Smooth muscle cell (in vitro differentiated cells): ENCODE results near the gene TEX28. TPM values are rescaled to one million over a fixed set of nuclear protein-coding genes. Genes with fewer than 3 reads are reported as not detected.

Experiments used
- DNase-seq: peaks from one replicate; lab custom pipeline; 2025; ENCODE audit not compliant: unreplicated experiment; lab: John Stamatoyannopoulos, UW
- H2AFZ ChIP-seq: fragments of 200-600 bp; sonication (generic); 2 replicates; pipeline ENCODE4 v1.6.0; 2016; ENCODE audit warnings: antibody characterized with exemption, low read depth, mild to moderate bottlenecking
- H3F3A ChIP-seq: fragments of 200-600 bp; sonication (generic); 2 replicates; pipeline ENCODE4 v1.6.0; 2017; ENCODE audit warnings: antibody characterized with exemption, low read depth
- H3K27ac ChIP-seq: fragments of 200-600 bp; sonication (generic); 2 replicates; pipeline ENCODE4 v1.5.1; 2016; ENCODE audit warnings: low read depth, mild to moderate bottlenecking
- H3K27me3 ChIP-seq: fragments of 200-600 bp; sonication (generic); 2 replicates; pipeline ENCODE4 v1.6.1; 2016; ENCODE audit warnings: low read depth, mild to moderate bottlenecking
- H3K36me3 ChIP-seq: fragments of 200-600 bp; sonication (generic); 2 replicates; pipeline ENCODE4 v1.5.1; 2016; ENCODE audit warnings: low read depth
- H3K4me1 ChIP-seq: fragments of 200-600 bp; sonication (generic); 2 replicates; pipeline ENCODE4 v1.5.1; 2016; ENCODE audit warnings: low read depth
- H3K4me2 ChIP-seq: fragments of 200-600 bp; sonication (generic); 2 replicates; pipeline ENCODE4 v1.6.0; 2016; ENCODE audit warnings: mild to moderate bottlenecking
- H3K4me3 ChIP-seq: fragments of 200-600 bp; sonication (generic); 2 replicates; pipeline ENCODE4 v1.5.1; 2016; ENCODE audit warnings: mild to moderate bottlenecking
- H3K79me2 ChIP-seq: fragments of 200-600 bp; sonication (generic); 2 replicates; pipeline ENCODE4 v1.6.0; 2016; ENCODE audit warnings: low read depth, mild to moderate bottlenecking
- H3K9ac ChIP-seq: fragments of 200-600 bp; sonication (generic); 2 replicates; pipeline ENCODE4 v1.6.0; 2016; ENCODE audit warnings: low read depth
- H3K9me3 ChIP-seq: fragments of 200-600 bp; sonication (generic); replicated peaks from 2 replicates; pipeline ENCODE4 v1.5.1; 2016; ENCODE audit warnings: low read depth
- H4K20me1 ChIP-seq: fragments of 200-600 bp; sonication (generic); 2 replicates; pipeline ENCODE4 v1.6.0; 2016; ENCODE audit warnings: low read depth
- CTCF ChIP-seq: fragments of 200-600 bp; sonication (generic); IDR thresholded peaks from 2 replicates; pipeline ENCODE4 v1.5.1; 2017; ENCODE audit warnings: borderline replicate concordance, mild to moderate bottlenecking, antibody characterized with exemption; ENCODE audit not compliant: insufficient read depth, poor library complexity, severe bottlenecking
- WGBS: methylation state at CpG from one replicate; pipeline ENCODE4 v1.1.7; 2016; ENCODE audit warnings: low lambda C conversion rate; 5-methylcytosine and 5-hydroxymethylcytosine counted together
- polyA plus RNA-seq: library from polyadenylated mRNA; unstranded; fragments of >200 nt; fragmentation: Nextera tagmentation; extraction: Ambion mirVana; gene quantifications from 2 replicates; pipeline ENCODE4 v1.2.1, GENCODE V29; 2016
- total RNA-seq: library from RNA; depleted of rRNA; stranded (reverse); fragments of >200 nt; gene quantifications from 2 replicates; pipeline ENCODE4 v1.2.3, GENCODE V29; 2014

TEX28 gene
- total and polyA plus RNA-seq, 2 experiments from 2014 or later: not detected

DNA sequence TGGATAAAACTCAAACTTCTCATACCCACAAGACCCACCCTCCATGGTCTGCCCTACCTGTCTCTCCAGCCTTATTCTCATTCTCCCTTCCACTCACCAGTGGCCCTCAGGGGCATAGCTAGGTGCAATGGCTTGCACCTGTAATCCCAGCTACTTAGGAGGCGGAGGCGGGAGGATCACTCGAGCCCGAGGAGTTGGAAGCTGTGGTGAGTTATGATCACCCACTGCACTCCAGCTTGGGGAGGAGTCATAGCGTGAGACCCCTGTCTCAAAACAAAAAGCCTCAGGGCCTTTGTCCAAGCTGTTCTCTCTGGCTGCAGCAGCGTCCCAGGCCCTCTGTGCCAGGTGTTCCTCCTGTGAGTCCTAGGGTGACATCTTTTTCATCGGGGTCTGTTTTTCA, 17.2 kb upstream of the TEX28 start:
- Histone ChIP-seq H3F3A (no peaks in the 10 kb centered on the region), H3K36me3 (no peaks in the 10 kb centered on the region), H4K20me1 (no peaks in the 10 kb centered on the region), H3K4me3 (no peak overlapping the region), H3K4me2 (no peak overlapping the region), H3K27me3 (no peaks in the 10 kb centered on the region), H2AFZ (no peak overlapping the region), H3K9me3 (no peaks in the 10 kb centered on the region), H3K27ac (no peak overlapping the region), H3K79me2 (no peaks in the 10 kb centered on the region), H3K9ac (no peak overlapping the region), H3K4me1 (no peaks in the 10 kb centered on the region)
- no peak for TF ChIP-seq CTCF
- no peak for DNase-seq
- 84% methylated on average over 7 of the region's 7 CpGs for WGBS

- H3K4me3 ChIP-seq: no peak overlapping the region
- H3K9me3 ChIP-seq: no peaks in the 10 kb centered on the region
- no peaks in the 10 kb centered on the region for H3K4me1 ChIP-seq
- DNase-seq: no peak
- no peak for TF ChIP-seq CTCF
- no peak overlapping the region for H2AFZ ChIP-seq
- WGBS: 80% methylated on average over 19 of the region's 19 CpGs
- no peak overlapping the region for H3K27ac ChIP-seq
- no peaks in the 10 kb centered on the region for H4K20me1 ChIP-seq
- no peaks in the 10 kb centered on the region for H3F3A ChIP-seq
- no peak overlapping the region for H3K4me2 ChIP-seq
- no peaks in the 10 kb centered on the region for H3K36me3 ChIP-seq
- H3K79me2 ChIP-seq: no peaks in the 10 kb centered on the region
- no peaks in the 10 kb centered on the region for H3K27me3 ChIP-seq
- no peak overlapping the region for H3K9ac ChIP-seq
These were observed 16.0 kb upstream of the TEX28 start for GRCh38 chrX:154310616-154311536.

GRCh38 chrX:154309041-154309775, 14.3 kb upstream of the TEX28 start:
- no peak overlapping the region for H3K9ac ChIP-seq
- DNase-seq: no peak
- no peak overlapping the region for H3K27ac ChIP-seq
- H3K4me2 ChIP-seq: no peak overlapping the region
- H4K20me1 ChIP-seq: no peaks in the 10 kb centered on the region
- H2AFZ ChIP-seq: no peak overlapping the region
- 82% methylated on average over 16 of the region's 16 CpGs for WGBS
- no peaks in the 10 kb centered on the region for H3K27me3 ChIP-seq
- no peaks in the 10 kb centered on the region for H3K79me2 ChIP-seq
- H3K9me3 ChIP-seq: no peaks in the 10 kb centered on the region
- no peaks in the 10 kb centered on the region for H3K4me1 ChIP-seq
- H3K4me3 ChIP-seq: no peak overlapping the region
- H3F3A ChIP-seq: no peaks in the 10 kb centered on the region
- no peak for TF ChIP-seq CTCF
- no peaks in the 10 kb centered on the region for H3K36me3 ChIP-seq
